GM21528 (cell line): ENCODE measurements around the gene ZBTB17.
"Not testable (repeated sequence)": the region's sequence is repeated elsewhere in the genome, so short reads cannot be mapped to it uniquely, and the experiment has no call there.

ENCODE experiments used
- ATAC-seq: cut with Tn5 transposase; IDR thresholded peaks from one replicate; pipeline ENCODE4 v1.9.1; 2021; ENCODE audit warnings: mild to moderate bottlenecking, moderate library complexity; ENCODE audit not compliant: unreplicated experiment, low FRiP score

Gene ZBTB17

GRCh38 chr1:15913607-15914006 is 62.3 kb downstream of the ZBTB17 start:
- not testable (repeated sequence) for ATAC-seq

- no peak for ATAC-seq
Observed at GRCh38 chr1:15911927-15912326, 64.0 kb downstream of the ZBTB17 start.

DNA sequence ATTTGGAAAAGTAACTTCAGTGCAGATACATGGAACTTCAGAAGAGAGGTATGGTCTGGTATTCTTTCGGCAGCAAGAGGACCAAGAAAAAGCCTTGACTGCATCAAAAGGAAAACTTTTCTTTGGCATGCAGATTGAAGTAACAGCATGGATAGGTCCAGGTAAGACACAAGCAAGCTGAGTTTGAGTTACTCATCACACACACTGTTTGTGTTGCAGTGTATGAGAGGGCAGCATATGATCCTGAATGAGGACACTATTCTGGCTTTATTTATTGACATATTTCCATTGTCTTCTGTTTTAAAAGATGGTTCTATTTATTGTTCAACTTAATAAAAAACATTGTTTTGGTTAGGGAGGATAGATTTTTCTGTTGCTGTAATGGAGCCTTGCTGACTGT is 64.8 kb downstream of the ZBTB17 start:
- no peak for ATAC-seq

DNA sequence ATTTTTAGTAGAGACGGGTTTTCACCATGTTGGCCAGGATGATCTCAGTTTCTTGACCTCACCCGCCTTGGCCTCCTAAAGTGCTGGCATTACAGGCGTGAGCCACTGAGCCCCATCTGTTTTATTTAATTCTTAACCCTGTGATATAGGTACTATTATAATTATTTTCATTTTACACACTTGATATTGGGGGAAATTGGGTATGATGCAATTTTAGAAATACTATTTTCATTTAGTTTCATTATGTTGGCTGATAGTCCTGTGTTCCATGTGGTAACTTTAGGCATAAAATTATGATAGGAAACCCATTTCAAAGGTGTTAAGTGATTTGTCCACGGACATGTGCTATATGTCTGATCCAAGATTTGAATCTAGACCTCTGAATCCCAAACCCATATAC is 67.3 kb downstream of the ZBTB17 start:
- ATAC-seq: no peak

DNA sequence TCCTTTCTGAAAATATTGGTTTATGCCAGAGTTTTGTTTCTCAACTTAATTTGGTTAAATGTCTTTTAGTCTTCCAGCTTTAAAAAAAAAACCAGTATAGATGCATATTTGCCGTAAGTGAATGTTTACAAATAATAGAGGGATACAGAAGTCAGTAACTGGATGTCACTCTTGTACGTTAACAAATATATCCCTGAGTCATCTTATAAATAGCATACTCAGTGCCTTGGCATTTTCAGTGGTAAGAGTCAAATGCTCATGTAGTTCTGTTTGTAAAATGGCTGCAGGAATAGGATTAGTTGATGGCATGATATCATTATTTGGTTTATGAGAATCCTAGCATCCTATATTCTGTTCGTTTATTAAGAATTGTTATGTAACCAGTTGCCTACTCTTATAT is 73.0 kb downstream of the ZBTB17 start:
- ATAC-seq: no peak

GRCh38 chr1:15900662-15901279 is 75.1 kb downstream of the ZBTB17 start:
- no peak for ATAC-seq

- no peak for ATAC-seq
Observed at GRCh38 chr1:15899266-15899665, 76.6 kb downstream of the ZBTB17 start.

DNA sequence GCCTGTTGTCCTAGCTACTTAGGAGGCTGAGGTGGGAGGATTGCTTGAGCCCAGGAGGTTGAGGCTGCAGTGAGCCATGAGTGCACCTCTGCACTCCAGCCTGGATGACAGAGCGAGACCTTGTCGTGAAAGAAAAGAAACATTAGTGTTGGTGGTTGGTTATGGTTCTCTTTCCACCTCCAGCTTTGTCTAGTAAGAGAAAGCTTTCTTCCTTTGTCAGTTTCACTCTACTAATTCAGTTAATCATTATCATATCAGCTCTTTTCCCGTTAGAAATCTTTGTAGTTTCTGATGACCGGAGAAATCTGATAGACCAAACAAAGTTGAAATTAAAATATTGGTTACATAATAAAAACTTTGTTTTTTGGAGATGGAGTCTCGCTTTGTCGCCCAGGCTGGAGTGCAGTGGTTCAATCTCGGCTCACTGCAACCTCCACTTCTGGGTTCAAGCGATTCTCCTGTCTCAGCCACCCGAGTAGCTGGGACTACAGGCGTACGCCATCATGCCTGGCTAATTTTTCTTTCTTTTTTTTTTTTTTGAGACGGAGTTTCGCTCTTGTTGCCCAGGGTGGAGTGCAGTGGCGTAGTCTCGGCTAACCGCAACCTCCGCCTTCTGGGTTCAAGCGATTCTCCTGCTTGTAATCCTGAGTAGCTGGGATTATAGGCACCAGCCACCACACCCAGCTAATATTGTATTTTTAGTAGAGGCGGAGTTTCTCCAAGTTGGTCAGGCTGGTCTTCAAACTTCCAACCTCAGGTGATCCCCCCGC is 78.9 kb downstream of the ZBTB17 start:
- ATAC-seq: not testable (repeated sequence)

GRCh38 chr1:15895233-15895632 is 80.7 kb downstream of the ZBTB17 start:
- no peak for ATAC-seq

DNA sequence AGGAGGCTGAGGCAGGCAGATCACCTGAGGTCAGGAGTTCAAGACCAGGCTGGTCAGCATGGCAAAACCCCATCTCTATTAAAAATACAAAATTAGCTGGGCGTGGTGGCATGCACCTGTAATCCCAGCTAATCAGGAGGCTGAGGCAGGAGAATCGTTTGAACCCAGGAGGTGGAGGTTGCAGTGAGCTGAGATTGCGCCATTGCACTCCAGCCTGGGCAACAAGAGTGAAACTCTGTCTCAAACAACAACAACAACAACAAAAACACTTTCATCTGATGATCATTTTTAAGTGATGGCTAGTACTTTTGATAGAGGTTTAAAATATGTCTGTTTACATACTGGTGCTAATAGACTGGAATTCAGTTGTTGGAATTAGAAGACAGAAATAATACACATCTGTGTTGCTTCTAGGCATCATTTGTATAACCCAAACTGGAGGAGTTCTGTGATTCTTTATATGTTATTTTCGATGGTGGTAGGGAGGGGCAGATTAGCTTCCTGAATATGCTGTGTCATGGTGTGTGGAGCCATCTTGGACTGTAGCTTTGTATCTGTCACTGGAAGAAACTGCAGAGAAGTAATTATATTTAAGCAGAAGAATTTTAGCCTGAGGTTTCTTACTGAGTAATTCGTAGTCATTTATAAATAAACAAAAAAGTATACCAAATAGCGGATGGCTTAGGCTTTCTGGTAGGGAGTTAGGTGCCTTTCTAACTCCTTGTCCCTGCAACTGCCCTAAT is 82.9 kb downstream of the ZBTB17 start:
- not testable (repeated sequence) for ATAC-seq
